Activated CD8-positive, alpha-beta T cell treated with anti-CD3 and anti-CD28 coated beads for 36 hours (primary cell): ENCODE data around the gene CAMK1D. TPM values are rescaled to one million over a fixed set of nuclear protein-coding genes. Genes with fewer than 3 reads are reported as not detected.
"Not testable (repeated sequence)": the region's sequence is repeated elsewhere in the genome, so short reads cannot be mapped to it uniquely, and the experiment has no call there.

Experiments used
- ATAC-seq: fragments of 200-7000 bp; cut with Tn5 transposase; one replicate; pipeline ENCODE4 v1.10.0; 2021; ENCODE audit warnings: mild to moderate bottlenecking, moderate library complexity
- CTCF ChIA-PET: fragments of 350-600 bp; sonication (Branson Sonifier 250); formaldehyde crosslinking; loops from one replicate; lab custom pipeline; 2021; ENCODE audit warnings: antibody characterized with exemption; lab: Charles Lee
- POLR2A ChIA-PET: fragments of 350-600 bp; sonication (Branson Sonifier 250); formaldehyde crosslinking; loops from one replicate; lab custom pipeline; 2021; ENCODE audit warnings: antibody characterized with exemption; lab: Charles Lee
- DNase-seq: peaks from one replicate; pipeline ENCODE4 v3.0.0-alpha.2; 2020
- H3K27ac Mint-ChIP-seq: one replicate; pipeline ENCODE4 v1.8.0; 2021; ENCODE audit warnings: mild to moderate bottlenecking, mixed read lengths
- H3K27me3 Mint-ChIP-seq: one replicate; pipeline ENCODE4 v1.8.0; 2021; ENCODE audit warnings: mixed read lengths
- H3K36me3 Mint-ChIP-seq: one replicate; pipeline ENCODE4 v1.8.0; 2021; ENCODE audit warnings: low read depth, mixed read lengths
- H3K4me1 Mint-ChIP-seq: one replicate; pipeline ENCODE4 v1.8.0; 2021; ENCODE audit warnings: low read depth, mixed read lengths
- H3K4me3 Mint-ChIP-seq: one replicate; pipeline ENCODE4 v1.8.0; 2021; ENCODE audit warnings: mild to moderate bottlenecking, moderate library complexity, mixed read lengths
- H3K9me3 Mint-ChIP-seq: one replicate; pipeline ENCODE4 v1.8.0; 2021; ENCODE audit warnings: mixed read lengths
- CTCF ChIP-seq: fragments of 200-600 bp; IDR thresholded peaks from one replicate; pipeline ENCODE4 v1.8.0; 2022; ENCODE audit warnings: antibody characterized with exemption, mild to moderate bottlenecking
- intact Hi-C: fragments of 100-400 bp; cut with micrococcal nuclease; formaldehyde crosslinking; loops from one replicate; pipeline ENCODE4 v1.10.0; 2022
- total RNA-seq, 2 experiments: library from RNA; stranded (reverse); gene quantifications; one replicate each; pipeline ENCODE4 v1.2.3, GENCODE V29; 2021

Gene CAMK1D
- total RNA-seq, 2 experiments from 2014 or later = 13.8 TPM

GRCh38 chr10:12350925-12351324 lies 1.6 kb downstream of the CAMK1D start:
- ChIA-PET POLR2A (interaction anchor here (0.8 to 3.5 kb wide), 4 partner anchors 9 to 151 kb away, joined by 3 to 14 read pairs (median 6); no protein-coding TSS in a partner anchor), CTCF (interaction anchor here (0.9 to 2.0 kb wide), 3 partner anchors 8 to 305 kb away, joined by 3 to 9 read pairs (median 3); no protein-coding TSS in a partner anchor)
- Mint-ChIP-seq H3K4me1 (peaks cover 45% of the 10 kb centered on the region), H3K36me3 (peaks cover 6% of the 10 kb centered on the region), H3K27me3 (peaks cover 3% of the 10 kb centered on the region), H3K9me3 (no peaks in the 10 kb centered on the region), H3K4me3 (peak overlapping the region; percentile 92), H3K27ac (peak overlapping the region; percentile 90)
- peak; percentile 34 for DNase-seq
- TF ChIP-seq CTCF = no peak
- intact Hi-C loops = no loop called here
- no peak for ATAC-seq

GRCh38 chr10:12351447-12351846 lies 2.1 kb downstream of the CAMK1D start:
- POLR2A ChIA-PET = interaction anchor here (0.8 to 3.5 kb wide), 3 partner anchors 13 to 221 kb away, joined by 3 to 14 read pairs (median 3); no protein-coding TSS in a partner anchor
- no peak for TF ChIP-seq CTCF
- peak; percentile 48 for DNase-seq
- Mint-ChIP-seq H3K36me3 (peaks cover 6% of the 10 kb centered on the region), H3K27me3 (peaks cover 3% of the 10 kb centered on the region), H3K4me1 (peaks cover 45% of the 10 kb centered on the region), H3K9me3 (no peaks in the 10 kb centered on the region), H3K27ac (peak overlapping the region; percentile 23), H3K4me3 (peak overlapping the region; percentile 92)
- intact Hi-C loops = no loop called here
- CTCF ChIA-PET = interaction anchor here (2.0 kb wide), 1 partner anchor 305 kb away, joined by 9 read pairs; no protein-coding TSS in a partner anchor
- no peak for ATAC-seq

- POLR2A ChIA-PET = interaction anchor here (1.0 to 3.5 kb wide), 2 partner anchors 13 to 222 kb away, joined by 3 to 14 read pairs; no protein-coding TSS in a partner anchor
- intact Hi-C loops = no loop called here
- TF ChIP-seq CTCF = no peak
Observed at GRCh38 chr10:12351889-12352288, 2.5 kb downstream of the CAMK1D start.

GRCh38 chr10:12353399-12354242 lies 4.3 kb downstream of the CAMK1D start:
- H3K27ac Mint-ChIP-seq = no peak overlapping the region
- no peaks in the 10 kb centered on the region for H3K9me3 Mint-ChIP-seq
- H3K27me3 Mint-ChIP-seq = peaks cover 3% of the 10 kb centered on the region
- DNase-seq = peak; percentile 32
- H3K4me3 Mint-ChIP-seq = no peak overlapping the region
- ChIA-PET CTCF (no interaction called here), POLR2A (no interaction called here)
- peaks cover 36% of the 10 kb centered on the region for H3K4me1 Mint-ChIP-seq
- ATAC-seq = no peak
- H3K36me3 Mint-ChIP-seq = peaks cover 6% of the 10 kb centered on the region
- TF ChIP-seq CTCF = no peak
- intact Hi-C loops = no loop called here

More at GRCh38 chr10:12351889-12352288, 2.5 kb downstream of the CAMK1D start:
- ATAC-seq = no peak
- Mint-ChIP-seq H3K27ac (no peak overlapping the region), H3K27me3 (peaks cover 3% of the 10 kb centered on the region), H3K4me1 (peaks cover 45% of the 10 kb centered on the region), H3K4me3 (no peak overlapping the region), H3K36me3 (peaks cover 6% of the 10 kb centered on the region), H3K9me3 (no peaks in the 10 kb centered on the region)
- CTCF ChIA-PET = interaction anchor here (2.0 kb wide), 1 partner anchor 304 kb away, joined by 9 read pairs; no protein-coding TSS in a partner anchor
- no peak for DNase-seq

- H3K36me3 Mint-ChIP-seq, intact Hi-C loops, CTCF ChIA-PET, H3K27me3 Mint-ChIP-seq, POLR2A ChIA-PET, H3K27ac Mint-ChIP-seq, H3K4me3 Mint-ChIP-seq, H3K9me3 Mint-ChIP-seq, ATAC-seq, DNase-seq: not testable (repeated sequence)
- H3K4me1 Mint-ChIP-seq = peaks cover 47% of the 10 kb centered on the region
Observed at GRCh38 chr10:12354696-12355095, 5.3 kb downstream of the CAMK1D start.
